ENCODE data around the gene UBE2C. TPM values are rescaled to one million over a fixed set of nuclear protein-coding genes. Genes with fewer than 3 reads are reported as not detected.
A peak's percentile ranks its signal among the peaks of the same experiment; 100 is the strongest.

Gene UBE2C
- total RNA-seq, 1 experiment from 2014 or later, result 205 TPM

DNA sequence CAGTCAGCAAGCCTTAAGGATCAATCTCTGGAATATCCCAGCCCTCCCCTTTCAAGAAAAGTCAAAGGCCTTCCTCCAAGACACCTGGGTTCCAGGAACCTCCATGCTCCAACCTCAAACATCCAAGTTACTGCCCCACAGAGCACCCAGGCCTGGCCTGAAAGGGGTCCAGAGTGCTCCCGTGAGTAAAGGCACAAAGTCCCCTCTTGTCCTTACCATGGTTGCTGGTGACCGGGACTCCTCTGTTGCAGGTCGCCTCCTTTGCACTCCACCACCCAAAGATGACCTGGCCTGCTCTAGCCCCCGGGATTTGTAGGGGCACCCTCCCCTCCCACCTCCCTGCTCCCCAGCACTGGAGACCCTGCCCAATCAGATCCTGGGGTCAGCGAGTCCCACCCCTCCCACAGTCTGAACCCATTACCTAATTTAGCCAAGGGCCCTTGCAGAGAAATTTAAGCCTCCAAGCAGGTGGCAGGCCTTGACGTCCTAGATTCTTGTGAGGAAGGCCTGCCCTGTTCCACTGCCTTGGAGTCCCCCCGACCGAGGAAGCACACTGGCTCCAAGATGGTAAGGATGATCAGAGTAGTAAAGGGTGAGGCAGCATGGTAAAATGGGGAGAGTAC is 14.7 kb downstream of the UBE2C start, which contains the start of gene TNNC2:
Gene TNNC2, minus strand, starts transcription at position 283 of the 623 bp plus-strand sequence. Its CDS starts 64 bp downstream, at position 219.
- TF ChIP-seq, protein P1, sequence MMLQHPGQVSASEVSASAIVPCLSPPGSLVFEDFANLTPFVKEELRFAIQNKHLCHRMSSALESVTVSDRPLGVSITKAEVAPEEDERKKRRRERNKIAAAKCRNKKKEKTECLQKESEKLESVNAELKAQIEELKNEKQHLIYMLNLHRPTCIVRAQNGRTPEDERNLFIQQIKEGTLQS (IDR thresholded peaks at IDR 0.05), result no peak
- TF ChIP-seq ZFX (IDR thresholded peaks at IDR 0.05) (no peak), YY1 (IDR thresholded peaks at IDR 0.05; ENCODE audit: extremely low read depth, insufficient replicate concordance, low read depth, low read length) (no peak), EZH2 (IDR thresholded peaks at IDR 0.05) (no peak), JUND (IDR thresholded peaks at IDR 0.05) (no peak), SRF (IDR thresholded peaks at IDR 0.05; ENCODE audit: low read depth) (no peak), ZNF274 (IDR thresholded peaks at IDR 0.05; ENCODE audit: low read depth, low read length) (no peak), RAD21 (IDR thresholded peaks at IDR 0.05; ENCODE audit: low read depth) (no peak), EZH2phosphoT487 (IDR thresholded peaks at IDR 0.05; ENCODE audit: borderline replicate concordance) (no peak), SIN3A (IDR thresholded peaks at IDR 0.05; ENCODE audit: low read depth) (no peak), EGR1 (IDR thresholded peaks at IDR 0.05; ENCODE audit: low read depth) (no peak), FOSL1 (IDR thresholded peaks at IDR 0.05; ENCODE audit: low read depth) (no peak)
- TF ChIP-seq, protein P2, sequence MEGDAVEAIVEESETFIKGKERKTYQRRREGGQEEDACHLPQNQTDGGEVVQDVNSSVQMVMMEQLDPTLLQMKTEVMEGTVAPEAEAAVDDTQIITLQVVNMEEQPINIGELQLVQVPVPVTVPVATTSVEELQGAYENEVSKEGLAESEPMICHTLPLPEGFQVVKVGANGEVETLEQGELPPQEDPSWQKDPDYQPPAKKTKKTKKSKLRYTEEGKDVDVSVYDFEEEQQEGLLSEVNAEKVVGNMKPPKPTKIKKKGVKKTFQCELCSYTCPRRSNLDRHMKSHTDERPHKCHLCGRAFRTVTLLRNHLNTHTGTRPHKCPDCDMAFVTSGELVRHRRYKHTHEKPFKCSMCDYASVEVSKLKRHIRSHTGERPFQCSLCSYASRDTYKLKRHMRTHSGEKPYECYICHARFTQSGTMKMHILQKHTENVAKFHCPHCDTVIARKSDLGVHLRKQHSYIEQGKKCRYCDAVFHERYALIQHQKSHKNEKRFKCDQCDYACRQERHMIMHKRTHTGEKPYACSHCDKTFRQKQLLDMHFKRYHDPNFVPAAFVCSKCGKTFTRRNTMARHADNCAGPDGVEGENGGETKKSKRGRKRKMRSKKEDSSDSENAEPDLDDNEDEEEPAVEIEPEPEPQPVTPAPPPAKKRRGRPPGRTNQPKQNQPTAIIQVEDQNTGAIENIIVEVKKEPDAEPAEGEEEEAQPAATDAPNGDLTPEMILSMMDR (IDR thresholded peaks at IDR 0.05 in 2 of 3, conservative IDR thresholded peaks at IDR 0.05 in 1 of 3; ENCODE audit: borderline replicate concordance in 1 of 3, insufficient read depth in 1 of 3, low read depth in 2 of 3, low read length in 2 of 3), result no peak
- Histone ChIP-seq H3K9me2 (ENCODE audit: insufficient read depth) (no peaks in the 10 kb centered on the region), H2AFZ (ENCODE audit: low read depth, low read length, poor library complexity, severe bottlenecking) (no peak within 1 kb of the TSS), H3K9me3 (ENCODE audit: control insufficient read depth in 1 of 2, insufficient read depth in 1 of 2, low read depth in 1 of 2, low read length in 2 of 2) (no peaks in the 10 kb centered on the region), H3K27ac (ENCODE audit: low read depth, low read length) (0 out of 2 replicates have a peak within 1 kb of the TSS, but pooled peaks have one; percentile 14), H4K20me1 (ENCODE audit: insufficient read depth) (no peaks in the 10 kb centered on the region), H3K27me3 (ENCODE audit: insufficient read depth, low read length) (no peaks in the 10 kb centered on the region), H3K79me2 (ENCODE audit: insufficient read depth, low read length) (no peaks in the 10 kb centered on the region), H3K4me3 (replicated peaks in 1 of 2; ENCODE audit: low read depth in 1 of 2, low read length in 2 of 2) (no peak within 1 kb of the TSS), H3K4me1 (ENCODE audit: control insufficient read depth in 1 of 2, insufficient read depth in 2 of 2, low read length in 2 of 2) (peaks cover 9 to 20% of the 10 kb centered on the region in 2 experiments; a peak in 3 of 4 replicates), H3K9ac (ENCODE audit: low read length) (no peak within 1 kb of the TSS), H3K36me3 (ENCODE audit: control insufficient read depth in 1 of 2, insufficient read depth in 2 of 2, low read length in 2 of 2) (no peaks in the 10 kb centered on the region), H3K4me2 (ENCODE audit: low read length) (peak within 1 kb of the TSS; percentile 19; the same call in 1 of the 2 replicates)
- CTCF ChIA-PET, result no interaction called here
- RAD21 ChIA-PET (ENCODE audit: low non-redundant PET in 1 of 2, low total read pairs in 2 of 2, uncharacterized antibody in 2 of 2, unreplicated experiment in 2 of 2), result no interaction called here
- DNase-seq (ENCODE audit: low read depth, low spot score) (no peak), ATAC-seq (no peak)
- POLR2A ChIA-PET, result interaction anchor here (1.5 kb wide), 1 partner anchor 10 kb away, joined by 4 read pairs; no protein-coding TSS in a partner anchor
- no TSS peak for BruUV-seq (replicated peaks)
- intact Hi-C loops (cut with micrococcal nuclease), result no loop called here

Measured in HCT116 (cell line).